GM12801 (cell line): ENCODE results near the gene MUC6.

Source experiments
- CTCF ChIP-seq: IDR thresholded peaks from one replicate; pipeline ENCODE4 v1.5.1; 2011; ENCODE audit warnings: control low read depth; ENCODE audit not compliant: insufficient read length; ENCODE audit errors: extremely low read depth

MUC6 gene

GRCh38 chr11:1060410-1060809, 23.9 kb upstream of the MUC6 start:
- no peak for TF ChIP-seq CTCF

GRCh38 chr11:1059759-1060158, 23.2 kb upstream of the MUC6 start:
- no peak for TF ChIP-seq CTCF

- TF ChIP-seq CTCF = no peak
Observed at GRCh38 chr11:1057806-1058205, 21.3 kb upstream of the MUC6 start.

- TF ChIP-seq CTCF = no peak
Observed at GRCh38 chr11:1055990-1056771, 19.7 kb upstream of the MUC6 start.

GRCh38 chr11:1055109-1055703, 18.7 kb upstream of the MUC6 start:
- no peak for TF ChIP-seq CTCF

- no peak for TF ChIP-seq CTCF
Observed at GRCh38 chr11:1054143-1055108, 17.9 kb upstream of the MUC6 start.
